ENCODE results near the gene MAPKAPK2. TPM values are rescaled to one million over a fixed set of nuclear protein-coding genes. Genes with fewer than 3 reads are reported as not detected.
A peak's percentile ranks its signal among the peaks of the same experiment; 100 is the strongest.

MAPKAPK2 gene
- total and polyA plus RNA-seq, 2 donors (not counting 1 experiment from before 2014, with no cell fraction given), result 60.3 to 85.8 TPM

DNA sequence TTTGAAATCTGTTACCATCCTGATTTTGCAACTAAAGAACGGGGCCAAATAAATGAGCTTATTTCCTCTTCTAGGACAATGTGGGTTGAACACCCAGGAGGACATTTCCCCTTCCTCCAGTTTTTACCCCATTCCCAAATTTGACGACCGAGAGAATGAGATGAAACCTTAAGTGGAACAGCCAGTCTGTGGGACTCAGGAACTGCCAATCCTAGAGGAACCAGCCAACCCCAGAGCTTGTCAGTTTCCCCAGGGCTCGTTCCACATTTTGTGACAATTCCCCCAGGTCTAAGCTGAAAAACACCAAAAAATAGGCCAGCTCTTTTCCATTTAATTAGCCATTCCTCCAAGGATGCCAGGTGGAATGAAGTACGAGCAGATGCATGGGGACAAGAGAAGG is 21.3 kb upstream of the MAPKAPK2 start:
- Histone ChIP-seq H3K9ac (ENCODE audit: low read length) (no peak overlapping the region), H3K79me2 (ENCODE audit: control insufficient read depth, insufficient read depth, low read length) (no peaks in the 10 kb centered on the region), H4K20me1 (ENCODE audit: control insufficient read depth, insufficient read depth, low read length, poor library complexity, severe bottlenecking) (no peaks in the 10 kb centered on the region), H3K4me2 (replicated peaks; ENCODE audit: low read depth, low read length, poor library complexity, severe bottlenecking) (peak overlapping the region; percentile 75), H3K9me3 (ENCODE audit: control extremely low read depth in 1 of 3, control insufficient read depth in 2 of 3, insufficient read depth in 1 of 3, low read length in 2 of 3) (no peaks in the 10 kb centered on the region), H2AFZ (ENCODE audit: insufficient read depth, low read depth, low read length, poor library complexity, severe bottlenecking) (no peak overlapping the region), H3K36me3 (replicated peaks in 1 of 2; ENCODE audit: control extremely low read depth in 1 of 2, control insufficient read depth in 1 of 2, extremely low read depth in 1 of 2, insufficient read depth in 2 of 2, low read length in 1 of 2) (no peaks in the 10 kb centered on the region), H3K4me3 (ENCODE audit: control extremely low read depth in 1 of 5, extremely low read depth in 1 of 5, insufficient read depth in 1 of 5, low read depth in 2 of 5, low read length in 4 of 5) (no peak overlapping the region), H3K27ac (ENCODE audit: low read length in 2 of 2) (no peak overlapping the region), H3K27me3 (replicated peaks in 1 of 4; ENCODE audit: control extremely low read depth in 1 of 4, control insufficient read depth in 3 of 4, insufficient read depth in 4 of 4, low read length in 3 of 4) (peaks cover 0 to 48% (median 17%) of the 10 kb centered on the region in 4 experiments), H3K4me1 (ENCODE audit: control insufficient read depth in 2 of 2, insufficient read depth in 2 of 2, low read length in 2 of 2) (peaks cover 15 to 20% of the 10 kb centered on the region in 2 donors)
- ATAC-seq (ENCODE audit: low read depth), result no peak
- intact Hi-C loops (cut with micrococcal nuclease), result no loop called here
- POLR2A ChIA-PET, result interaction anchor here (0.8 to 1.3 kb wide), 4 partner anchors 9 to 51 kb away, joined by 3 to 5 read pairs (median 4); partner anchors contain the start of gene EIF2D
- CTCF ChIA-PET, result interaction anchor here (0.6 to 18.6 kb wide), 66 partner anchors 11 to 389 kb away, joined by 3 to 215 read pairs (median 6); partner anchors contain the start of genes DYRK3, EIF2D, IKBKE and IL10
- Mint-ChIP-seq H3K9me3 (ENCODE audit: insufficient read depth) (no peaks in the 10 kb centered on the region), H3K4me1 (peaks cover 29% of the 10 kb centered on the region), H3K4me3 (peak overlapping the region; percentile 64), H3K27me3 (peaks cover 42% of the 10 kb centered on the region), H3K27ac (no peak overlapping the region)
- no peak for DNase-seq
- 10% methylated on average over 3 of the region's 5 CpGs for WGBS (ENCODE audit: insufficient coverage)
- TF ChIP-seq EZH2 (IDR thresholded peaks at IDR 0.05; ENCODE audit: borderline replicate concordance, insufficient read depth, low read depth, low read length, poor library complexity, severe bottlenecking), result no peak
- TF ChIP-seq, protein P1, sequence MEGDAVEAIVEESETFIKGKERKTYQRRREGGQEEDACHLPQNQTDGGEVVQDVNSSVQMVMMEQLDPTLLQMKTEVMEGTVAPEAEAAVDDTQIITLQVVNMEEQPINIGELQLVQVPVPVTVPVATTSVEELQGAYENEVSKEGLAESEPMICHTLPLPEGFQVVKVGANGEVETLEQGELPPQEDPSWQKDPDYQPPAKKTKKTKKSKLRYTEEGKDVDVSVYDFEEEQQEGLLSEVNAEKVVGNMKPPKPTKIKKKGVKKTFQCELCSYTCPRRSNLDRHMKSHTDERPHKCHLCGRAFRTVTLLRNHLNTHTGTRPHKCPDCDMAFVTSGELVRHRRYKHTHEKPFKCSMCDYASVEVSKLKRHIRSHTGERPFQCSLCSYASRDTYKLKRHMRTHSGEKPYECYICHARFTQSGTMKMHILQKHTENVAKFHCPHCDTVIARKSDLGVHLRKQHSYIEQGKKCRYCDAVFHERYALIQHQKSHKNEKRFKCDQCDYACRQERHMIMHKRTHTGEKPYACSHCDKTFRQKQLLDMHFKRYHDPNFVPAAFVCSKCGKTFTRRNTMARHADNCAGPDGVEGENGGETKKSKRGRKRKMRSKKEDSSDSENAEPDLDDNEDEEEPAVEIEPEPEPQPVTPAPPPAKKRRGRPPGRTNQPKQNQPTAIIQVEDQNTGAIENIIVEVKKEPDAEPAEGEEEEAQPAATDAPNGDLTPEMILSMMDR (IDR thresholded peaks at IDR 0.05), result no peak
